H1 (cell line): ENCODE results near the gene SMIM17. TPM values are rescaled to one million over a fixed set of nuclear protein-coding genes. Genes with fewer than 3 reads are reported as not detected.

Source experiments
- CTCF ChIA-PET: fragments of 300-600 bp; sonication (Branson Sonifier 250); formaldehyde crosslinking; loops from one replicate; lab custom pipeline; 2021; ENCODE audit not compliant: partially characterized antibody; lab: Charles Lee
- POLR2A ChIA-PET: fragments of 300-600 bp; sonication (Branson Sonifier 250); formaldehyde crosslinking; loops from one replicate; lab custom pipeline; 2021; ENCODE audit warnings: inconsistent platforms; ENCODE audit not compliant: partially characterized antibody; lab: Charles Lee
- DNase-seq, 2 experiments: peaks; one replicate each; pipeline versions ENCODE4 v3.0.0 to v3.0.0-alpha.2; 2010 to 2022; ENCODE audit warnings: low spot score in 2 of 2, low read depth in 1 of 2, mixed read lengths in 1 of 2
- FAIRE-seq: peaks from 2 replicates; lab custom pipeline; 2011; peaks lifted over from hg19 to GRCh38; lab: Jason Lieb, UNC
- H2AFZ ChIP-seq: 2 replicates; pipeline ENCODE4 v1.8.1; 2012; ENCODE audit warnings: low read length, inconsistent platforms
- H2AK5ac ChIP-seq: 2 replicates; pipeline ENCODE4 v1.6.1; 2013; ENCODE audit warnings: low read depth, low read length
- H2BK120ac ChIP-seq: replicated peaks from 2 replicates; pipeline ENCODE3; 2013; ENCODE audit warnings: low read depth, low read length, inconsistent platforms
- H2BK12ac ChIP-seq: 2 replicates; pipeline ENCODE4 v1.6.1; 2013; ENCODE audit warnings: low read depth, low read length
- H2BK15ac ChIP-seq: 2 replicates; pipeline ENCODE4 v1.6.1; 2013; ENCODE audit warnings: low read length
- H2BK20ac ChIP-seq: 2 replicates; pipeline ENCODE4 v1.6.1; 2013; ENCODE audit warnings: low read length
- H2BK5ac ChIP-seq: 2 replicates; pipeline ENCODE4 v1.6.1; 2013; ENCODE audit warnings: low read depth, low read length
- H3K14ac ChIP-seq: 2 replicates; pipeline ENCODE4 v1.6.1; 2013; ENCODE audit warnings: inconsistent platforms; ENCODE audit not compliant: insufficient read length
- H3K18ac ChIP-seq: 2 replicates; pipeline ENCODE4 v1.6.1; 2013; ENCODE audit warnings: low read length; ENCODE audit errors: extremely low read depth
- H3K23ac ChIP-seq: 2 replicates; pipeline ENCODE4 v1.6.1; 2013; ENCODE audit warnings: inconsistent platforms; ENCODE audit not compliant: insufficient read length
- H3K23me2 ChIP-seq: 2 replicates; pipeline ENCODE4 v1.6.1; 2013; ENCODE audit warnings: low read depth, low read length
- H3K27ac ChIP-seq: 2 replicates; pipeline ENCODE4 v1.6.1; 2011; ENCODE audit warnings: low read depth, low read length, inconsistent platforms
- H3K27me3 ChIP-seq, 4 experiments: replicated peaks in 1 of 4; 1 replicate in 1 of 4; 2 replicates in 3 of 4; pipeline versions ENCODE4 v1.6.1 to v1.8.1; 2011 to 2013; ENCODE audit warnings: low read length in 3 of 4, mild to moderate bottlenecking in 3 of 4, inconsistent platforms in 2 of 4, mixed read lengths in 2 of 4, moderate library complexity in 1 of 4; ENCODE audit not compliant: control insufficient read depth in 3 of 4, insufficient read depth in 3 of 4; ENCODE audit errors: extremely low read depth in 1 of 4
- H3K36me3 ChIP-seq, 4 experiments: 2 replicates each; pipeline versions ENCODE4 v1.6.1 to v1.8.1; 2011 to 2013; ENCODE audit warnings: mild to moderate bottlenecking in 4 of 4, low read length in 3 of 4, moderate library complexity in 2 of 4, control low read depth in 1 of 4, inconsistent platforms in 1 of 4; ENCODE audit not compliant: insufficient read depth in 4 of 4, control insufficient read depth in 2 of 4
- H3K4ac ChIP-seq: replicated peaks from 2 replicates; pipeline ENCODE3; 2013; ENCODE audit warnings: low read length, low read depth, mixed read lengths, inconsistent platforms; ENCODE audit not compliant: insufficient read length
- H3K4me1 ChIP-seq, 4 experiments: replicated peaks in 1 of 4; 1 replicate in 1 of 4; 2 replicates in 3 of 4; pipeline versions ENCODE4 v1.6.1 to v1.8.1; 2011 to 2013; ENCODE audit warnings: low read length in 3 of 4, inconsistent platforms in 2 of 4, mixed read lengths in 1 of 4; ENCODE audit not compliant: insufficient read depth in 4 of 4, control insufficient read depth in 3 of 4
- H3K4me2 ChIP-seq, 2 experiments: 2 replicates each; pipeline versions ENCODE4 v1.6.1 to v1.8.1; 2011 to 2013; ENCODE audit warnings: low read depth in 2 of 2, low read length in 2 of 2, control low read depth in 1 of 2, inconsistent platforms in 1 of 2, mild to moderate bottlenecking in 1 of 2; ENCODE audit not compliant: insufficient read depth in 1 of 2
- H3K4me3 ChIP-seq, 4 experiments: fragments of 200-600, 300-600 bp in 1 of 4; sonication (generic), shearing (Covaris generic), sonication (Bioruptor Twin) in 1 of 4; 2 replicates each; pipeline versions ENCODE4 v1.5.1 to v1.8.1; 2011 to 2016; ENCODE audit warnings: low read length in 4 of 4, low read depth in 3 of 4, control low read depth in 2 of 4, inconsistent platforms in 2 of 4, mild to moderate bottlenecking in 2 of 4, mixed read lengths in 1 of 4, moderate library complexity in 1 of 4; ENCODE audit not compliant: insufficient read depth in 2 of 4; ENCODE audit errors: extremely low read depth in 1 of 4
- H3K56ac ChIP-seq: replicated peaks from 2 replicates; pipeline ENCODE3; 2013; ENCODE audit warnings: low read depth, mild to moderate bottlenecking, mixed read lengths, low read length, inconsistent platforms; ENCODE audit not compliant: insufficient read length
- H3K79me1 ChIP-seq: 2 replicates; pipeline ENCODE4 v1.6.1; 2013; ENCODE audit warnings: low read depth, low read length, control low read depth
- H3K79me2 ChIP-seq, 2 experiments: 2 replicates each; pipeline versions ENCODE4 v1.6.1 to v1.8.1; 2012 to 2013; ENCODE audit warnings: low read length in 2 of 2, mild to moderate bottlenecking in 2 of 2, inconsistent platforms in 1 of 2; ENCODE audit not compliant: insufficient read depth in 2 of 2, control insufficient read depth in 1 of 2
- H3K9ac ChIP-seq, 4 experiments: replicated peaks in 1 of 4; 1 replicate in 1 of 4; 2 replicates in 3 of 4; pipeline versions ENCODE4 v1.6.1 to v1.8.1; 2011 to 2013; ENCODE audit warnings: low read depth in 3 of 4, low read length in 3 of 4, control low read depth in 2 of 4, mild to moderate bottlenecking in 2 of 4, moderate library complexity in 2 of 4, inconsistent platforms in 1 of 4; ENCODE audit errors: extremely low read depth in 1 of 4
- H3K9me3 ChIP-seq, 2 experiments: 2 replicates each; pipeline versions ENCODE4 v1.6.1 to v1.8.1; 2012 to 2013; ENCODE audit warnings: mild to moderate bottlenecking in 2 of 2, moderate library complexity in 2 of 2, control low read depth in 1 of 2, inconsistent platforms in 1 of 2, low read depth in 1 of 2, low read length in 1 of 2, mixed read lengths in 1 of 2; ENCODE audit not compliant: insufficient read depth in 2 of 2
- H4K20me1 ChIP-seq, 2 experiments: replicated peaks in 1 of 2; 2 replicates each; pipeline versions ENCODE3 to v1.8.1; 2011 to 2013; ENCODE audit warnings: inconsistent platforms in 2 of 2, low read length in 2 of 2, mild to moderate bottlenecking in 1 of 2; ENCODE audit not compliant: insufficient read depth in 2 of 2, control insufficient read depth in 1 of 2
- H4K5ac ChIP-seq: 2 replicates; pipeline ENCODE4 v1.6.1; 2013; ENCODE audit warnings: low read length, low read depth, mixed read lengths, inconsistent platforms; ENCODE audit not compliant: insufficient read length
- H4K8ac ChIP-seq: 2 replicates; pipeline ENCODE4 v1.8.0; 2013; ENCODE audit warnings: mild to moderate bottlenecking, moderate library complexity, low read length, inconsistent platforms; ENCODE audit not compliant: insufficient read depth; ENCODE audit errors: extremely low read depth
- H4K91ac ChIP-seq: replicated peaks from 2 replicates; pipeline ENCODE3; 2013; ENCODE audit warnings: low read length, mixed read lengths, inconsistent platforms; ENCODE audit not compliant: insufficient read length
- KDM5A ChIP-seq: fragments of 200-600 bp; IDR thresholded peaks from 2 replicates; pipeline ENCODE4 v1.7.1; 2012; ENCODE audit warnings: mild to moderate bottlenecking, low read length, inconsistent platforms, mixed read lengths
- SP1 ChIP-seq: IDR thresholded peaks from 2 replicates; pipeline ENCODE4 v1.6.1; 2011; ENCODE audit warnings: low read depth, low read length
- WGBS, 2 experiments: shearing (Covaris generic) in 1 of 2; methylation state at CpG; one replicate each; pipeline versions ENCODE4 v1.1.6 to v1.1.7; 2013 to 2015; ENCODE audit warnings: low lambda C conversion rate in 2 of 2, mixed read lengths in 2 of 2, inconsistent platforms in 1 of 2, low coverage in 1 of 2, missing lambda C conversion rate in 1 of 2; ENCODE audit not compliant: insufficient replicate concordance in 2 of 2, insufficient coverage in 1 of 2, insufficient read length in 1 of 2; ENCODE audit errors: extremely low coverage in 1 of 2, missing lambda C conversion rate in 1 of 2; 5-methylcytosine and 5-hydroxymethylcytosine counted together
- polyA plus RNA-seq, 7 experiments: library from polyadenylated mRNA; depleted of rRNA in 3 of 7; stranded (reverse) in 5 of 7; unstranded in 2 of 7; fragments of >200 nt in 5 of 7; fragments of 200-250 nt in 2 of 7; gene quantifications; 1 replicate in 5 of 7; 2 replicates in 1 of 7; 4 replicates in 1 of 7; pipeline versions ENCODE4 v1.2.1 to v1.2.3, GENCODE V29; 2011 to 2013; ENCODE audit warnings: missing spikeins in 2 of 7, mixed read lengths in 2 of 7
- total RNA-seq: library from RNA; stranded (reverse); fragmentation: NEBNext Ultra II Directional; extraction: Animal tissue kit (Norgen Biotek cat#: 25700); gene quantifications from 2 replicates; pipeline ENCODE4 v1.2.1, GENCODE V29; 2021

SMIM17 gene
- total and polyA plus RNA-seq, 2 of the 8 experiments (the other 6 are each of a cell fraction or from before 2014, with no cell fraction given): 0.06 TPM; not detected in 1

- ChIA-PET CTCF (no interaction called here), POLR2A (no interaction called here)
- Histone ChIP-seq H3K27ac (no peak overlapping the region), H2BK20ac (no peak overlapping the region), H3K27me3 (no peaks in the 10 kb centered on the region), H2BK120ac (no peak overlapping the region), H3K4me2 (no peak overlapping the region), H2AFZ (no peak overlapping the region), H3K79me1 (peaks cover 7% of the 10 kb centered on the region; the same call in 1 of the 2 replicates), H3K9ac (no peak overlapping the region), H3K23ac (no peak overlapping the region), H2AK5ac (no peak overlapping the region), H3K4me1 (no peaks in the 10 kb centered on the region), H3K56ac (no peak overlapping the region), H3K9me3 (peaks cover 26 to 73% of the 10 kb centered on the region in 2 experiments), H3K79me2 (peaks cover 0 to 2% of the 10 kb centered on the region in 2 experiments; a peak in 2 of 4 replicates), H2BK12ac (no peak overlapping the region), H4K20me1 (no peaks in the 10 kb centered on the region), H3K36me3 (peaks cover 2 to 34% (median 7%) of the 10 kb centered on the region in 4 experiments; a peak in 5 of 8 replicates), H3K18ac (no peak overlapping the region), H3K4ac (no peak overlapping the region), H2BK5ac (no peak overlapping the region), H4K91ac (no peak overlapping the region), H2BK15ac (no peak overlapping the region), H3K23me2 (no peaks in the 10 kb centered on the region), H4K8ac (no peak overlapping the region), H3K14ac (no peak overlapping the region), H3K4me3 (no peak overlapping the region), H4K5ac (no peak overlapping the region)
- FAIRE-seq (no peak), DNase-seq (no peak)
- 96% methylated on average over 31 of the region's 37 CpGs; no CpG with 5 or more reads in 1 of the 2 experiments for WGBS, 2 experiments
- TF ChIP-seq SP1 (no peak), KDM5A (no peak)
These were observed 20.6 kb upstream of the SMIM17 start for GRCh38 chr19:56622374-56622773.
